ENCODE data around the gene PRXL2B.

The PRXL2B gene

GRCh38 chr1:2589431-2590232 lies 3.1 kb downstream of the PRXL2B start:
- no peak overlapping the region for H3K4me3 ChIP-seq (ENCODE audit: low read length)
- H3K9me2 ChIP-seq (replicated peaks; ENCODE audit: control insufficient read depth, low read length): no peaks in the 10 kb centered on the region
- peaks cover 4% of the 10 kb centered on the region for H3F3A ChIP-seq (ENCODE audit: control insufficient read depth, insufficient read depth)
- no peaks in the 10 kb centered on the region for H3K9me3 ChIP-seq (ENCODE audit: control insufficient read depth, insufficient read depth, low read length)
- no peak overlapping the region for H3K27ac ChIP-seq (ENCODE audit: low read depth, low read length)
- TF ChIP-seq CTCF (IDR thresholded peaks at IDR 0.05; ENCODE audit: low read depth, low read length, poor library complexity, severe bottlenecking): no peak
- no peak for TF ChIP-seq EZH2phosphoT487 (IDR thresholded peaks at IDR 0.05; ENCODE audit: borderline replicate concordance, low read length)
- H3K4me2 ChIP-seq (ENCODE audit: low read length): no peak overlapping the region
- peaks cover 15% of the 10 kb centered on the region for H3K4me1 ChIP-seq (ENCODE audit: control insufficient read depth, low read length)
- no peaks in the 10 kb centered on the region for H3K79me2 ChIP-seq (ENCODE audit: control insufficient read depth, low read length)
- peaks cover 7% of the 10 kb centered on the region for H3K36me3 ChIP-seq (ENCODE audit: control insufficient read depth, low read length)
- no peaks in the 10 kb centered on the region for H4K20me1 ChIP-seq (ENCODE audit: control insufficient read depth, insufficient read depth, low read depth, low read length)
- H3K27me3 ChIP-seq (ENCODE audit: control insufficient read depth, low read length): no peaks in the 10 kb centered on the region

GRCh38 chr1:2590233-2591141 lies 3.9 kb downstream of the PRXL2B start:
- no peak for TF ChIP-seq CTCF (IDR thresholded peaks at IDR 0.05; ENCODE audit: low read depth, low read length, poor library complexity, severe bottlenecking)
- no peak for TF ChIP-seq EZH2phosphoT487 (IDR thresholded peaks at IDR 0.05; ENCODE audit: borderline replicate concordance, low read length)
- no peaks in the 10 kb centered on the region for H3K27me3 ChIP-seq (ENCODE audit: control insufficient read depth, low read length)
- H4K20me1 ChIP-seq (ENCODE audit: control insufficient read depth, insufficient read depth, low read depth, low read length): no peaks in the 10 kb centered on the region
- H3F3A ChIP-seq (ENCODE audit: control insufficient read depth, insufficient read depth): no peaks in the 10 kb centered on the region
- H3K27ac ChIP-seq (ENCODE audit: low read depth, low read length): no peak overlapping the region
- H3K79me2 ChIP-seq (ENCODE audit: control insufficient read depth, low read length): no peaks in the 10 kb centered on the region
- H3K4me3 ChIP-seq (ENCODE audit: low read length): no peak overlapping the region
- H3K36me3 ChIP-seq (ENCODE audit: control insufficient read depth, low read length): peaks cover 3% of the 10 kb centered on the region; the same call in 1 of the 2 replicates
- no peak overlapping the region for H3K4me2 ChIP-seq (ENCODE audit: low read length)
- H3K4me1 ChIP-seq (ENCODE audit: control insufficient read depth, low read length): peaks cover 8% of the 10 kb centered on the region
- H3K9me3 ChIP-seq (ENCODE audit: control insufficient read depth, insufficient read depth, low read length): no peaks in the 10 kb centered on the region
- H3K9me2 ChIP-seq (replicated peaks; ENCODE audit: control insufficient read depth, low read length): no peaks in the 10 kb centered on the region

- no peaks in the 10 kb centered on the region for H3K27me3 ChIP-seq (ENCODE audit: control insufficient read depth, low read length)
- no peaks in the 10 kb centered on the region for H3K36me3 ChIP-seq (ENCODE audit: control insufficient read depth, low read length)
- H3K9me2 ChIP-seq (replicated peaks; ENCODE audit: control insufficient read depth, low read length): no peaks in the 10 kb centered on the region
- TF ChIP-seq CTCF (IDR thresholded peaks at IDR 0.05; ENCODE audit: low read depth, low read length, poor library complexity, severe bottlenecking) (no peak), EZH2phosphoT487 (IDR thresholded peaks at IDR 0.05; ENCODE audit: borderline replicate concordance, low read length) (no peak)
- H3K4me2 ChIP-seq (ENCODE audit: low read length): no peak overlapping the region
- no peaks in the 10 kb centered on the region for H3K79me2 ChIP-seq (ENCODE audit: control insufficient read depth, low read length)
- no peak overlapping the region for H3K4me3 ChIP-seq (ENCODE audit: low read length)
- H3F3A ChIP-seq (ENCODE audit: control insufficient read depth, insufficient read depth): no peaks in the 10 kb centered on the region
- H4K20me1 ChIP-seq (ENCODE audit: control insufficient read depth, insufficient read depth, low read depth, low read length): no peaks in the 10 kb centered on the region
- no peaks in the 10 kb centered on the region for H3K9me3 ChIP-seq (ENCODE audit: control insufficient read depth, insufficient read depth, low read length)
- peaks cover 8% of the 10 kb centered on the region for H3K4me1 ChIP-seq (ENCODE audit: control insufficient read depth, low read length)
- no peak overlapping the region for H3K27ac ChIP-seq (ENCODE audit: low read depth, low read length)
These were observed 4.6 kb downstream of the PRXL2B start for GRCh38 chr1:2591233-2591580.
